ENCODE data around the gene BMP4.

DNA sequence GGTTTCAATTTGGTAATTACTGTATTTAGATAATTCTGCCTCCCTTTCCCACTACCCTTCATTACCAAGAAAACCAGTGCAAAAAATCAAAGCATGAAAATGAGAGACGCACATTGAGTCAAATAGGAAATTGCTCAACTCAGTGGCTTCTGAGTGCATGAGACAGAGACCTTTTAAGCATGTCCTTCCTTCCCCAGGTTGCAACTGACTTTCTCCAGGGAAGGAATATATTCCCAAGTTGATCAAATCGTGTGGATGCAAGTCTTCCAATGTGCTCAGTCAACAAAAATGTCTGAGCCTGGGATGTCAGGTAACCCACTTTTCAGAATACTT lies 12.9 kb downstream of the BMP4 start:
- no peak for TF ChIP-seq POLR2AphosphoS5 (IDR thresholded peaks at IDR 0.05)
- TF ChIP-seq POLR2A (IDR thresholded peaks at IDR 0.05), result no peak
- TF ChIP-seq CTCF (IDR thresholded peaks at IDR 0.05), result no peak

All from suprapubic skin (tissue), 4 donors.